Left ventricle myocardium inferior (tissue), 1 donor: ENCODE results near the gene ST6GALNAC3. TPM values are rescaled to one million over a fixed set of nuclear protein-coding genes. Genes with fewer than 3 reads are reported as not detected.

Experiments used
- DNase-seq: peaks from one replicate; pipeline ENCODE4 v3.0.0-alpha.2; 2020
- H3K27ac ChIP-seq: fragments of 200-600 bp; replicated peaks from 2 replicates; pipeline ENCODE4 v1.8.0; 2021
- H3K27me3 ChIP-seq: fragments of 200-600 bp; 2 replicates; pipeline ENCODE4 v1.8.0; 2021; ENCODE audit warnings: low read depth
- H3K36me3 ChIP-seq: fragments of 200-600 bp; 2 replicates; pipeline ENCODE4 v1.8.0; 2021
- H3K4me1 ChIP-seq: fragments of 200-600 bp; 2 replicates; pipeline ENCODE4 v1.8.0; 2021
- H3K4me3 ChIP-seq: fragments of 200-600 bp; 2 replicates; pipeline ENCODE4 v1.8.0; 2021; ENCODE audit warnings: mild to moderate bottlenecking, moderate library complexity
- H3K9me3 ChIP-seq: fragments of 200-600 bp; replicated peaks from 2 replicates; pipeline ENCODE4 v1.8.0; 2021
- intact Hi-C: fragments of 100-400 bp; cut with micrococcal nuclease; formaldehyde crosslinking; loops from one replicate; pipeline ENCODE4 v1.11.0; 2022
- total RNA-seq: library from RNA; stranded (reverse); fragmentation: NEBNext Ultra II Directional; extraction: Animal tissue kit (Norgen Biotek cat#: 25700); gene quantifications from one replicate; pipeline ENCODE4 v1.2.1, GENCODE V29; 2021
- TF ChIP-seq, protein P1 (sequence below): fragments of 200-600 bp; IDR thresholded peaks from 2 replicates; pipeline ENCODE4 v1.8.0; 2021; ENCODE audit warnings: antibody characterized with exemption, mild to moderate bottlenecking, borderline replicate concordance
- donor health status: DM: no; HTN: yes; CAD: no; lungs with severe emphysema.

ST6GALNAC3 gene
- total RNA-seq, 1 donor from 2014 or later = 4.5 TPM

DNA sequence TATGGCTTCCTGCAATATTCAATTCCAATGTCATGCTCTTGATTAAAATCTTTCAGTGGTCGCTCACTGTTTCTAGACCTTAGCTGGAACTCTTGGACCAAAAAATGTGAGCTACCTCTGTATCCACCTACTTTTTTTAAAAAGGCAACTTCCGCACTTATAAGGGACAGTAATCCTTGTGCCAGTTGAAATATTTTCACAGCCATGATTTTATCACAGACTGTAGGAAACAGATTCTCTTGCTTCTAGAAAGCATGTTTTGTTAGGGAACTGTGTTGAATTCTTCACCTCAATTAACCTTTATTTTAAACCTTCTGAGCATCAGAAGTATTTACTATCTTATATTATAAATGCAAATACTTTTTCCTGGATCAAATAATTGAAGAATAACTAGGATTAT is 496.7 kb downstream of the ST6GALNAC3 start:
- no peaks in the 10 kb centered on the region for H3K27me3 ChIP-seq
- intact Hi-C loops = no loop called here
- DNase-seq = no peak
- TF ChIP-seq, protein P1, sequence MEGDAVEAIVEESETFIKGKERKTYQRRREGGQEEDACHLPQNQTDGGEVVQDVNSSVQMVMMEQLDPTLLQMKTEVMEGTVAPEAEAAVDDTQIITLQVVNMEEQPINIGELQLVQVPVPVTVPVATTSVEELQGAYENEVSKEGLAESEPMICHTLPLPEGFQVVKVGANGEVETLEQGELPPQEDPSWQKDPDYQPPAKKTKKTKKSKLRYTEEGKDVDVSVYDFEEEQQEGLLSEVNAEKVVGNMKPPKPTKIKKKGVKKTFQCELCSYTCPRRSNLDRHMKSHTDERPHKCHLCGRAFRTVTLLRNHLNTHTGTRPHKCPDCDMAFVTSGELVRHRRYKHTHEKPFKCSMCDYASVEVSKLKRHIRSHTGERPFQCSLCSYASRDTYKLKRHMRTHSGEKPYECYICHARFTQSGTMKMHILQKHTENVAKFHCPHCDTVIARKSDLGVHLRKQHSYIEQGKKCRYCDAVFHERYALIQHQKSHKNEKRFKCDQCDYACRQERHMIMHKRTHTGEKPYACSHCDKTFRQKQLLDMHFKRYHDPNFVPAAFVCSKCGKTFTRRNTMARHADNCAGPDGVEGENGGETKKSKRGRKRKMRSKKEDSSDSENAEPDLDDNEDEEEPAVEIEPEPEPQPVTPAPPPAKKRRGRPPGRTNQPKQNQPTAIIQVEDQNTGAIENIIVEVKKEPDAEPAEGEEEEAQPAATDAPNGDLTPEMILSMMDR = no peak
- no peaks in the 10 kb centered on the region for H3K9me3 ChIP-seq
- H3K27ac ChIP-seq = no peak overlapping the region
- H3K36me3 ChIP-seq = no peaks in the 10 kb centered on the region
- H3K4me1 ChIP-seq = no peaks in the 10 kb centered on the region
- H3K4me3 ChIP-seq = no peak overlapping the region

- TF ChIP-seq, protein P1 = no peak
- Histone ChIP-seq H3K36me3 (no peaks in the 10 kb centered on the region), H3K4me1 (no peaks in the 10 kb centered on the region), H3K9me3 (no peaks in the 10 kb centered on the region), H3K4me3 (no peak overlapping the region), H3K27ac (no peak overlapping the region), H3K27me3 (no peaks in the 10 kb centered on the region)
- intact Hi-C loops = no loop called here
- no peak for DNase-seq
These were observed 497.7 kb downstream of the ST6GALNAC3 start for GRCh38 chr1:76572229-76572628.

- TF ChIP-seq, protein P1 = no peak
- H3K4me1 ChIP-seq = no peaks in the 10 kb centered on the region
- no peaks in the 10 kb centered on the region for H3K36me3 ChIP-seq
- no peaks in the 10 kb centered on the region for H3K27me3 ChIP-seq
- H3K9me3 ChIP-seq = no peaks in the 10 kb centered on the region
- intact Hi-C loops = no loop called here
- no peak overlapping the region for H3K4me3 ChIP-seq
- DNase-seq = no peak
- H3K27ac ChIP-seq = no peak overlapping the region
These were observed 502.5 kb downstream of the ST6GALNAC3 start for GRCh38 chr1:76576876-76577524.

- no peak for DNase-seq
- H3K4me3 ChIP-seq = no peak overlapping the region
- TF ChIP-seq, protein P1 = no peak
- H3K36me3 ChIP-seq = no peaks in the 10 kb centered on the region
- H3K27ac ChIP-seq = no peak overlapping the region
- intact Hi-C loops = no loop called here
- no peaks in the 10 kb centered on the region for H3K4me1 ChIP-seq
- H3K27me3 ChIP-seq = no peaks in the 10 kb centered on the region
- no peaks in the 10 kb centered on the region for H3K9me3 ChIP-seq
These were observed 503.1 kb downstream of the ST6GALNAC3 start for GRCh38 chr1:76577525-76578185.

- TF ChIP-seq, protein P1 = no peak
- intact Hi-C loops = no loop called here
- no peaks in the 10 kb centered on the region for H3K27me3 ChIP-seq
- no peaks in the 10 kb centered on the region for H3K9me3 ChIP-seq
- DNase-seq = no peak
- no peaks in the 10 kb centered on the region for H3K4me1 ChIP-seq
- H3K36me3 ChIP-seq = no peaks in the 10 kb centered on the region
- no peak overlapping the region for H3K4me3 ChIP-seq
- no peak overlapping the region for H3K27ac ChIP-seq
These were observed 505.7 kb downstream of the ST6GALNAC3 start for GRCh38 chr1:76580206-76580605.
